ENCODE results near the gene ADI1.
"Not testable (repeated sequence)": the region's sequence is repeated elsewhere in the genome, so short reads cannot be mapped to it uniquely, and the experiment has no call there.

ADI1 gene

DNA sequence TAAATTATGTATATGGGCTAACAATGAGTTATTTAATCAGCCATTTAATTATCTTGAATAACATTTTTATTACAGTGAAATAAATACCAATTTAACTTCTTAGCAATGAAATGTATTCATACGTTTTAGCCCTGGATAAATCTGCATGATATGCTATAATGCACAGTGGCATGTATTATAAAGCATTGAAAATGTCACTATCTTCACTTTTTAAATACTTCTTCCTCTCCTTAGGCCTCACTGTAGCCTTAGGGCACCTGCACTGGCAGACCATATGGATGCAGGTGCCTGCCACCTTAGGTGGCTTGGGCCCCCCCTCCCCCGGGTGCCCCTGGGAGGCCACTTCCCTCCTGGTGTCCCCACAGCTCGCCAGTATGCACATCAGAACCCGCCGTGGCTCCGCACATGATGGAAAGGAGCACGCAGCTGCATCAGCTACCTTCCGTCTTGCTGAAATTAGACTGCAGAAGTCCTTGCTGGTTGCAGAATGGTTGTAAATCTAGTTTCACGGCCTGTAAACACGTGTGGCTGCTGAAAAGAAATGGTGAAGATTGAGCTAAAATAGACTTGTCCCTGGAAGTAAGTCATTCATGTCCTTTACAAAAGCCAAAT, 56.7 kb downstream of the ADI1 start:
- DNase-seq (ENCODE audit: low read depth), result no peak

DNA sequence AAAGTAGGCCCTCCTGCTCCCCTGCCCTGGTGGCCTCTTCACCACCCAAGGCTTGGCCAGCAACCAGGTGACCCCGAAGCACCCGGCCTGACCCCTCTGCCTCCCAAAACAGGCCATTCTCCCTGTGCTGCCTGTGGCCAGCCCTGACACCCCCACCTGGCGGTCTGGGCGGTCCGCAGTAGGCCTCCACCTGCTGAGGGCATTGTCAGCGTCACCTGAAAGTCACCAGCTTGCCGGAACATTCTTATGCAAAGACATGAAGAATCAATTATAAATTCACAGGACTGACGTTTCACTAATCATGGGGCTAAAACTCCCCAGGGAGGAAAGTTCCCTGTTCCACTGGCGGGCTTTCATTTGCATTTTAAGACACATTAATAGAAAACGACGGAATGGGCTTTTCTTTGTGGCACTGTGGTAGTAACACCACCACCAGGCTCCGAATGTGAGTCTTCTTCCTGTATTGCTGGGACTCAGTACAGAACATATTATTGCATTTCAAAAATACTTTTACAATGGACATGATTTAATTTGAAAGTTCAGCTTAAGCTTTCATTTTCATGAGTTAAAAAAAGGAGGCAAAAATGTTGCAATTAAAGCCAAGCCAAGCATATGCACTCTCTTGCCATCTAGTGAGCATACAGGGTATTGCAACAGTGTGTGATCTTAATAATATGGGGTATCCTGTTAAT, 57.4 kb downstream of the ADI1 start:
- DNase-seq (ENCODE audit: low read depth), result peak; percentile 41

GRCh38 chr2:3460831-3461800, 58.2 kb downstream of the ADI1 start:
- no peak for DNase-seq (ENCODE audit: low read depth)

GRCh38 chr2:3460156-3460555, 59.2 kb downstream of the ADI1 start:
- no peak for DNase-seq (ENCODE audit: low read depth)

DNA sequence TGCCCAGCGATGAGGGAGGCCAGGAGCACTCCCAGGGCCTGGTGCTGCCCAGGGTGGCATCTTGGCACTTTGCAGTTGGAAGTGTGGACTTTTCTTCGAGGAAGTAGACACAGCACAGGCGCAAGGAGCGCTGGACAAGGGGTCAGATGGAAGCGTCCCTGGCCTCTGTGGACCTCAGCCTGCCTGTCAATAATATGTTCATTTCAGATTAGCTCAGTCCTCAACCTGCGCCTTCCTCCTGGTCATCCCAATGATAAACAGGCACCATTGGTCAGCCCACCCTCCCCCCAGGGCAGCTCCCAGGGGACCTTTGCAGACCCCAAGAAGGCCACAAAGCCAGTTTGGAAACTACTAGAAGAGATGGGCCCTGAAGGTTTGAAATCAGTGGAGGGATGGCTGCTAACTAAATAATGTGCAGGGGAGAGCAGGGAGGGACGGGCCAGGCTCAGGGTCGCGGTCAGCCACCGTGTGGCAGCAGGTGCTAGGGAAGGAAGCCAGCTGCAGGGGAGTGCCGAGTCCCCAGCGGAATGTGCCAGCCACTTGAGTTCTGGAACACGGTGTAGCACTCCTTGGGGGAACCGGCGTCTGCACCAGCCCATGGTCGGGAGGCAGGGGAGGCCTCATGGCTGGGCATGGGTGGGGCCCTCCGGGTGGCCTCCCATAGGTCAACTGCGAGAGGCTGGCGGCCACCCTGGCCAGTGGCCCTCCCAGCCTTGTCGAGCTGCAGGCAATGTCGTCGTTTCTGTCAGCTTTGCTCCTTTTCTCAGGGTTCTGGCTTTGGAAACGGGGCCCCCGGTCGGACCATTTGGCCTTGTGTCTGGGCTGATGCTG, 59.9 kb downstream of the ADI1 start:
- no peak for DNase-seq (ENCODE audit: low read depth)

GRCh38 chr2:3458396-3459184, 60.7 kb downstream of the ADI1 start:
- DNase-seq (ENCODE audit: low read depth), result no peak

GRCh38 chr2:3457524-3458395, 61.6 kb downstream of the ADI1 start:
- no peak for DNase-seq (ENCODE audit: low read depth)

- no peak for DNase-seq (ENCODE audit: low read depth)
These were observed 63.2 kb downstream of the ADI1 start for GRCh38 chr2:3456125-3456524.

DNA sequence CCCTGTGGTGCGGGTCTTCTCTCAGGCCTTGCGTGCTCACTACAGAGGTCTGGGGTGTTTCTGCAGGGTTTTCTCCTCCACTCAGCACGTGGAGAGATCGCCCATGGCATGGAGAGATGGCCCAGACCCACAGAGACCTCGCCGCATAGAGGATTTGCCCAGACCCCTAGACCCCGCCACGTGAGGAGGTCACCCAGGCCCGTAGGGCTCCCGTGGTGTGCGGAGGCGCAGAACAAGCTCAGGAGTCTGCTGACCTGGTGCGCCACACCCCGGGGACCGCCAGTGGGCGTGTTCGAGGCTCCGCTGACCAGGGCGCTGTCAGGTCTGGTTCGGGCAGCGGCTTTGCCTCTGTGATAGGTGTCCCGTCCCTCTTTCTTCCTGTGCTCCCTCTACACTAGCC, 64.5 kb downstream of the ADI1 start:
- no peak for DNase-seq (ENCODE audit: low read depth)

- DNase-seq (ENCODE audit: low read depth), result not testable (repeated sequence)
These were observed 65.3 kb downstream of the ADI1 start for GRCh38 chr2:3454005-3454404.

- DNase-seq (ENCODE audit: low read depth), result no peak
These were observed 65.9 kb downstream of the ADI1 start for GRCh38 chr2:3453190-3453999.

GRCh38 chr2:3451926-3452671, 67.2 kb downstream of the ADI1 start:
- no peak for DNase-seq (ENCODE audit: low read depth)

- DNase-seq (ENCODE audit: low read depth), result no peak
These were observed 68.2 kb downstream of the ADI1 start for GRCh38 chr2:3451169-3451568.

- no peak for DNase-seq (ENCODE audit: low read depth)
These were observed 68.8 kb downstream of the ADI1 start for GRCh38 chr2:3450385-3451010.

- no peak for DNase-seq (ENCODE audit: low read depth)
These were observed 69.4 kb downstream of the ADI1 start for GRCh38 chr2:3449936-3450335.

GRCh38 chr2:3449086-3449485, 70.2 kb downstream of the ADI1 start:
- no peak for DNase-seq (ENCODE audit: low read depth)

DNA sequence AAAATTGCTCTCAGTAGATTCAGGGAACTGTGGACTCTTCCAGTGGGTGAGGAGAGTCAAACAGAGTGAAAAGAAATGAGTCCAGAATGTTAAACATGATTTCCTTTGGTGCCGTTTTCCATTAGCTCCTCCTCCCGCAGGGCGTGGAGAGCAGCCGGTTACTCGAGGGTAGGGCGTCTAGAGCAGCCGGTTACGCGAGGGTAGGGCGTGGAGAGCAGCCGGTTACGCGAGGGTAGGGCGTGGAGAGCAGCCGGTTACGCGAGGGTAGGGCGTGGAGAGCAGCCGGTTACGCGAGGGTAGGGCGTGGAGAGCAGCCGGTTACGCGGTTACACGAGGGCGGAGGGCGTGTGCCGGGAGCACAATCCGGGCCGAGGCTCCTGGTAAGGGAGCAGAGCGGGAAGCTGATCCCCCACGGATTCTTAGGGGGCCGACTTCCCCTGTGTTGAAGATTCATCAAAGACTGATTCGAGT, 70.9 kb downstream of the ADI1 start:
- not testable (repeated sequence) for DNase-seq (ENCODE audit: low read depth)

DNA sequence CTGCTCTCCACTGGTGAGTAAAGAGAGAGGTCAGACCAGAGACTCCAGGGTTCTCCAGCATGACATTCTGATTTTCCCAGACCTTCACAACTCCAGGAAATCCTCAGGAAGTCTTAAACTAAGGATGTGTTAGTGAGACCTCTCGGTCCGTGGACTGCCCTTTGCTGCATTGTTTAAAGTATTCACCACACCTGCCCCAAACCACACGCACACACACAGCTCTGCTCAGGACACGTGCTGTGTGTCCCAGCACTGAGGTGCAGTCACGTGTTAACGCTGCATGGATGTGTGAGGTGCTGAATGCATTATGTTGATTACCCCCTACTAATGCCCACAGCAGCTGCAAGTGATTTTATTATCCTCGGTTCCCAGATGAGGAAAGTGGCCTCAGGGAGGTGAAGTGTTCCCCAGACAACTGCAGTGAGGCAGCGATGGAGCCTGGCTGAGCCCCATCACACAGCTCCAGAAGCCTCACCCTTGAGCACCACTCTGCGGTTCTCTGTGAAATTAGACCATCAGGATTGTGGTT, 71.5 kb downstream of the ADI1 start:
- no peak for DNase-seq (ENCODE audit: low read depth)
